SKM-1 treated with dmso at 0.1 percent for 144 hours (cell line): Measurements from ENCODE around the gene ANKRD6.

Experiments
- DNase-seq: peaks from one replicate; lab custom pipeline; 2025; ENCODE audit not compliant: unreplicated experiment; lab: John Stamatoyannopoulos, UW

Gene ANKRD6

GRCh38 chr6:89506716-89507617 lies 74.0 kb downstream of the ANKRD6 start:
- no peak for DNase-seq

DNA sequence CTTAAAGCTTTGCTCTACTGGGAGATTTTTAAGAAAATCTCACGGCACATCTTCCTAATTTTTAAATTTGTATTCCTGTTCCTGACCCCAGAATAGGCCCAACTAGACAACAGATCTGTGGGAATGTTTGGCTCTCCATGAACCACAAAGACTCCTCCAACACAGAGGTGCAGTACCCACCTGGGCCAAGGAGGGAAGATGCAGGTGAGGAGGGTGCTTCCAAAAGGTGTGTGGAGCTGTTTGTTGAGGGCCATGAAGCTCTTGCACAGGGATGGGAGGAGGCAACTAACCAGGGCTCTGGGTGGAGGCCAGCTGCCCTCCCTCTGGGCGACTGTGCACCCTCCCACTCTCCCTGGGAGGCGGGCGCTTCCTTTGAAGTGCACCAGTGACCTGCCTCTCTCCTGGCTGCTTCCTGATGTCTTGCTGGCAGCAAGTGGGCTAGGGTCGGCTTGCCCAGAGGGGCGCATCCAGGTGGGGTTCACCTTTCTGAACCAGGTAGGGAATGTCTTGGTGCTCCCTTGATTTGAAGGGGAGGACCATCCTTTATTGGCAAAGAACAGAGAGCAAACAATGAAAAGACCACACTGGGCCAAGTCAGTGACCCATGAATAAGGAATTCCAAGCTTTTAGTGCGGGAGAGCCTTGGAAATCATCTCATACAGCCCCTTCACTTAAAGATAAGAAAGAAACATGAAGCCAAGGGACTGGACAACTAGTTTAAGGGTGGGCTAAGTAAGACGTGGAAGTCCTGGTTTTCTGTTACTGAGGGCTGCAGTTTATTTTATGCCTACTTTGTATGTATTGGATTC lies 76.0 kb downstream of the ANKRD6 start:
- no peak for DNase-seq

- DNase-seq, result no peak
Observed at GRCh38 chr6:89509777-89510281, 76.9 kb downstream of the ANKRD6 start.

- DNase-seq, result no peak
Observed at GRCh38 chr6:89510393-89510792, 77.4 kb downstream of the ANKRD6 start.

GRCh38 chr6:89518352-89519055 lies 85.6 kb downstream of the ANKRD6 start:
- DNase-seq, result no peak

- no peak for DNase-seq
Observed at GRCh38 chr6:89520736-89521135, 87.8 kb downstream of the ANKRD6 start.

DNA sequence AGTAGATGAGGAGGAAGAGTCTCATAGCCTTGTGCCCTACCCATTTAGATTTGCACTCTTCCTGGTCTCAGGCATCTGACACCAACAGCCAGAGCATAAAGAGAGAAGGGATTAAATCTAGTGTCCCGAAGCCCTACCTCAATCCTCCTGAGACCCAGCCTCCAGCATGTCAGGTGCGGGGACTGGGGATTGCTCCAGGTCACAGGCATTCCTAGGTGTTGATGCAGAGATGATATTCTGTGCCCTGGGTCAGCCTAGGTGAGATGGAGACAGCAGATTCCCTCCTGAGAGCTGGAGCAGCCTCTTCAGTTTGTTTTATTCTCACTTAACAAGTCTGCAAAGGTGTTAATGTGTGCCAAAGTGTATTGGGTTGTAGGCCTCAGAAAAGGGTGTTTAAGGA lies 89.8 kb downstream of the ANKRD6 start:
- no peak for DNase-seq

DNA sequence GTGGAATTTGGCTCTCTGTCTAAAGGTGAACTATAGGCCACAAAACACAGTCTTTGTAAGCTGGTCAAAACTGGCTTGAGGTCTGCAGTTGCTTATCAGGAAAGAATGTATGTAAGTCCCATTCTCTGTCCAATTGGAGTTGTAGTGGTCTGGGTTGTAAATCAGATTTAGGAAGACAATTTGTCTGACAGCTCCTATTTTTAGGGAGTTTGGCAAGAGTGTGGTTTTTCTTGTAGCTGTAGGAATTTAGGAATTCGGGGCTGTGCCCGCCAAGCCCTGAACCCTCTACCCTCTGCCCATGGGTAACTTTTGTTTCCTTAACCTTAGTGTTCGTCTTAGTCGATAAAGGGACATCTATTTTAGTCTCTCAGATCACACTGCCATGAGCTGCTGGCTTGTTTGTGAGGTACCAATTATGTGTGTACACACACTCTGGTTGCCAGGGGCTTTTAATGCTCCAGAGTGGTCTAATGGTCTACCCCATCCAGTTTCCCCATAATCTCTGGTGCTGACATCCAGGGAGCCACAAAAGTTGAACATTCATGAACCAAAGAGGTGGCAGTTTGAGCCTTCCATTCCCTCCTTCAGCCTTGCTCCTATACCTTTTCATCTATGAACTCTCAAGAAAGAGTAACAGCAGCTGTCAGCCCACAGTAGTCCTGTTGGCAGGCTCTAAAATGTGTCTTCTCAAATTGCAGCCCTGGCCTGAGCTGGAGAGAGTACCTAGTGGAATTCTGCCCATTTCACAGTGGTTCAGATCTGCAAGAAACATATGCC lies 93.0 kb downstream of the ANKRD6 start:
- DNase-seq, result no peak

GRCh38 chr6:89526563-89526869 lies 93.6 kb downstream of the ANKRD6 start:
- no peak for DNase-seq

DNA sequence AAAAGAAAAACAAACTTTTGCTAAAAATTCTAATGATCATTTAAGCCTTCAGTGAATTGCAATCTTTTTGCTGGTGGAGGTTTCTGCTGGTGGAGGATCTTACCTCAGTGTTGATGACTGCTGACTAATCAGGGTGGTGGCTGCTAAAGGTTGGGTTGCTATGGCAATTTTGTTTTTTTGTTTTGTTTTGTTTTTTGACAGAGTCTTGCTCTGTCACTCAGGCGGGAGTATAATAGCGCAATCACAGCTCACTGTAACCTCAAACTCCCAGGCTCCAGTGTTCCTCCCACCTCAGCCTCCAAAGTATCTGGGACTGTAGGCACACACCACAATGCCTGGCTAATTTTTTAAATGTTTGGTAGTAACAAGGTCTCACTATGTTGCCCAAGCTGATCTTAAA lies 94.7 kb downstream of the ANKRD6 start:
- DNase-seq, result no peak

- DNase-seq, result no peak
Observed at GRCh38 chr6:89528866-89529265, 95.9 kb downstream of the ANKRD6 start.

- DNase-seq, result no peak
Observed at GRCh38 chr6:89530982-89531381, 98.0 kb downstream of the ANKRD6 start.

DNA sequence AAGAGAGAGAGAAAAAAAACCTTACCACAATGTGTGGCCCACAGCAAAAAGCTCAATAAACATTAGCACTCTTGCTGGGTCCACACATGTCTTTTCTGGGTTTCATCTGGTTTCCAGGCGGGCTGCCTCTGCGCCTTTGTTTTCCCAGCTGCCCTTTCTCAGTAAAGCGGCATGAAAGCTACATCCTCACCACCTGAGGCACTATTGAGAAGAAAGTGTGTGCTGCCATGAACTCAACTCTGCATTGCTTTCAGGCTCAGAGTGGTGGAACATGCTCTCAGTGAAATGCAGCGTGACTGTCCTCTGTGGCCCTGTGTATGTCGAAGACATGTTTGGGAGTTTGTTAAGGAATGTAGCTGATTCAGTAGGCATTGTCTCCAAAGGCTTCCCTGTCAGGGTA lies 103.3 kb downstream of the ANKRD6 start:
- DNase-seq, result no peak

- DNase-seq, result no peak
Observed at GRCh38 chr6:89539779-89540178, 106.8 kb downstream of the ANKRD6 start.

DNA sequence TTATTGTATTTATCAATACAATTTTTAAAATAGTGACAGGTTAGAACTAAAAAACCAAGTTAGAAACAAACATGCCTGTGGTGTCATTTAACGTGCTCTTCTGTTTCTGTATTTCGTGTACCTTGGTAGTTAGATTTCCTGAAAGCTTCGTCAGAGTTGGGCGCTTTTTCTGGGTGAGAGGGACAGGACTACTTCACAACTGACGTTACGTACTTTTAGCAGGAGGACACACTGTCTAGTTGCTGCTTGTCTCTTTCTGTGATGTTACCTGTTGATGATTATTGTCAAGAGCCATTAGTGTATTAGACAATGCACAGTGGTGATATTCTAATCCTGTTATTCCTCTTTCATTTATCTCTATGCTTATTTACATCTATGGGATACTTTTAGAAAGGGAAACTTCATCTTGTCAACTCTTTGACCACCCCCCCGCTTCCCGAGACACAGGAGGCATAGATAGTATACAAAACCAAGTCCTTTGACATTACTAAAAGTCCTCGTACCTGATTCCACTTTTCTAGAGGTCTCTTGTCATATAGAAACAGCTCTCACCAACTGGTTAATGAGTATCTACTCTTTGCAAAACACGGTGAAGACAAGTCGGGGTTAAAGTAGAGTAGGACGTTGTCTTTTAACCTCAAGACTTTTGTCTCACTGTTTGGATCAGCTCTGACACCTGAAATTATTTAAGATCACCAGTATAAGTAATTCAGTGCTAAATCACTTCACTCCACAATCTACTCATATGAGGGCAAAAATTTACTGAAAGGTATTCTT lies 109.3 kb downstream of the ANKRD6 start:
- no peak for DNase-seq

DNA sequence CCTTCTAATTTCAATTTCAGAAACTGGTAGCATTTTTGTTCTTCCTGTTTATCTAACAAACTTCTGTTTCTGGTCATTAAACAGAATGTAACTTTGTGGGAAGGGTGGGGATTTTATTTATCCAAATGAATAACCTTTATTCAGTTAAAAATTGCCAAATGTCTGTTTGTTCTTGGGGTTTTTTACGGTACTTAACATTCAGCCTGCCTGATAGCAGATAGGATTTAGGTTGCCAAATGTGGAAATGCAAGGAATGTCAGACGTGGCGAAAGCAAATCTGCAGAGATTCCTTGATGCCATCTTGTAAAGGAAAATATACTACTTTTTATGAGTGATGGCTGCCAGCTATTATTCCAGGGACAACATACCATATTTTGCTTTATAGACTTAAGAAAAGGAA lies 109.9 kb downstream of the ANKRD6 start:
- no peak for DNase-seq

DNA sequence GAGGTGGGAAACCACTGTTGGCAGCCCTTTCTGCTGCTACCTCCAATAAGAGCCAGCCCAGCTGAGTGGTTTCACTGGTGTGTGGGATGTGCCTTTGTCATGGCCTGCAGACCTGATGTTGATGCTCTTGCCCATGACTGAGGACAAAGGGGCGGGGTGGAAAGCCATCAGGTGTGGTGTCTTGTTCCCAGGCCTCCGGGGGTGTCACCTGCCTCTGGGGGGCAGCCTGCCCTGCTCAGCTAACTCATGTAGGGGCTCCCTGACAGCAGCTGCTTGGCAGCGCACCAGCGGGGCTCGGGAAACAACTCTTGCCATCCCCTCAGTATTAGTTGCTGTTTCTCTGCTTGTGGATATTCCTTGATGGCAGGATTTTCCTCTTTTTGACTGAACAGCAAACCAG lies 114.3 kb downstream of the ANKRD6 start:
- DNase-seq, result no peak

DNA sequence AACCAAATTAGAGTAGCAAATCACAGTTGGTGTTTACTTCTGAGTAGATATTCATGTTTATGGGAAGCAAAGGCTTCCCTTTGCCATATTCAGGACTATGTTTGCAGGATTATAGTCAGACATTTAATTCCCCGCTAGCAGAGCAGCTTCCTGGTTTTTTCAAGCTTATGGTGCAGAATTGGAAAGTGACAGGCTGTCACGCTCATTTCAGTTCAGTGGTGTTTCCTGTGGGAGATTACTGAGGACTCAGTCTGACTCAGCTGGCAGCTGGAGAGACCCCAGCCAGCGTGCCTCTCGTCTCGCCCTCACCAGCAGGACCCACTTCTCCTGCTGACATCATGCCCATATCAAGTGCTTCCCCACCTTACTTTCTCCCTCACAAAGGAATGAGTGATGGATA lies 120.5 kb downstream of the ANKRD6 start:
- no peak for DNase-seq

DNA sequence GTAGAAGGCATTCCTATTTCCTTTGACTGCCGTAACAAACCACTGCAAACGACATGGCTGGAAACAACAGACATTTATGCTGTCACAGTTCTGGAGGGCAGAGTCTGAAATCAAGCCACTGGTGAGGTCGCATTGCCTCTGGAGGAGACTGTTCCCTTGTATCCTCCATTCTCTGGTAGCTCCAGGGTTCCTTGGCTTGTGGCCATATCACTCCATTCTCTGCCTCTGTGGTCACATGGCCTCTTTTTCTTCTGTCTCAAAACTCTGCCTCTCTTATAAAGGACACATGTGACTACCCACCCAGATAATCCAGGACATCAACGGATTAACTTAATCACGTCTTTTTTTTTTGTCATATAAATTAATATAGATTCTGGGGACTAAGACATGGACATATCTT lies 121.2 kb downstream of the ANKRD6 start:
- DNase-seq, result no peak

- DNase-seq, result no peak
Observed at GRCh38 chr6:89555031-89555430, 122.1 kb downstream of the ANKRD6 start.
